Prostate gland (tissue), 2 donors: ENCODE results near the gene FBXO30.

Source experiments
- CTCF ChIP-seq, 4 experiments: fragments of 200-600 bp in 2 of 4; fragments of 450-650 bp in 2 of 4; sonication (generic) in 2 of 4; IDR thresholded peaks; 1 replicate in 3 of 4; 2 replicates in 1 of 4; pipeline ENCODE4 v1.5.1; 2016 to 2019; ENCODE audit warnings: antibody characterized with exemption in 4 of 4, mild to moderate bottlenecking in 2 of 4, moderate library complexity in 2 of 4
- POLR2A ChIP-seq: fragments of 450-650 bp; IDR thresholded peaks from one replicate; pipeline ENCODE4 v1.6.1; 2016; ENCODE audit warnings: antibody characterized with exemption, mild to moderate bottlenecking

DNA sequence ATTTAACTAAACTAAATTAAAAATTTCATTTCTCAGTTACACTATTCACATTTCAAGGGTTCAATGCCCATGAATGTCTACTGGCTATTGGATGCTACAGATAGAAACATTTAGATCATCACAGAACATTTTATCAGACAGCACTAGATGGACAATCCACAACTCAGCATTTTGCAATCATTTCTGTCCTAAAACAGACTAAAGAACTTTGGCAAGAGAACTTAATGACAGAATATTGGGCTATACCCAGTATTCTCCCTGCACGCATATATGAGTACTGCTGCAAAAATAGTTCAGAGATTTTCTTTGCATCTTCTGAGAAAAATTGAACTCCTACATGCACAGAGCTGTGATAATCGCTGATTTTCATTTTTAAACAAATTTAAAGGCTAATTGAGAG is 36.1 kb upstream of the FBXO30 start:
- TF ChIP-seq POLR2A: no peak
- TF ChIP-seq CTCF (IDR thresholded peaks at IDR 0.05): no peak
